ENCODE results near the gene GRM1. TPM values are rescaled to one million over a fixed set of nuclear protein-coding genes. Genes with fewer than 3 reads are reported as not detected.

Gene GRM1
- polyA plus RNA-seq, 3 donors = not detected

DNA sequence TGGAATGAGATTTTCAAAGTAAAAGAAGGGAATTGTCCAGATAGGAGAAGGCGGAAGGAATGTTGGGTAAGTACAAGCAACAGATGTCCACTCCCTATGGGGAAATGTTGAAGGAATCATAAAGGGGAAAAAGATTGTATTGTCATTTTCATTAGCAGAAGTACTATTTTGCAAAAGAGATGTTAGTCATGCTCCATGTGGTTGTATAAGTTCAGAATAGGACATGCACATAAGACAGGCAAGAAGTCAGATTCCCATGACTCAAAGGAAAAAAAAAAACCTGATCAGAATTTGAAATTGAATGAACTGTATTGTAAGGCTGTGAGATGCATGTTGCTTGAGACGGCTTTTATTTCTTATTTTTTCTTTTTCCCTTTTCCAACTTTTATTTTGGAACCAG, 36.8 kb downstream of the GRM1 start:
- H3K36me3 ChIP-seq (replicated peaks in 1 of 2; ENCODE audit: control insufficient read depth in 1 of 2, insufficient read depth in 2 of 2, low read length in 2 of 2) = no peaks in the 10 kb centered on the region
- H3K27ac Mint-ChIP-seq = no peak overlapping the region
- no peaks in the 10 kb centered on the region for H3K27me3 ChIP-seq (ENCODE audit: control insufficient read depth in 2 of 2, insufficient read depth in 2 of 2, low read length in 2 of 2)
- peaks cover 0 to 4% (median 2%) of the 10 kb centered on the region in 7 donors for H3K9me3 Mint-ChIP-seq
- no peak for DNase-seq
- no peaks in the 10 kb centered on the region for H3K27me3 Mint-ChIP-seq (ENCODE audit: low read depth in 3 of 3)
- no peak overlapping the region for H3K9ac ChIP-seq (ENCODE audit: insufficient read depth, low read length, poor library complexity, severe bottlenecking)
- no peak overlapping the region for H2AFZ ChIP-seq (ENCODE audit: insufficient read depth, low read depth, low read length, poor library complexity, severe bottlenecking)
- no peak for TF ChIP-seq CTCF (IDR thresholded peaks at IDR 0.05)
- WGBS (ENCODE audit: insufficient coverage) = 100% methylated on average over 1 of the region's 2 CpGs
- no peaks in the 10 kb centered on the region for H4K20me1 ChIP-seq (ENCODE audit: insufficient read depth, low read length)
- no peaks in the 10 kb centered on the region for H3K9me3 ChIP-seq (replicated peaks in 1 of 2; ENCODE audit: control insufficient read depth in 1 of 2, insufficient read depth in 1 of 2, low read length in 2 of 2)
- no peak overlapping the region for H3K4me2 ChIP-seq (replicated peaks; ENCODE audit: extremely low read depth, low read length, poor library complexity, severe bottlenecking)
- H3K79me2 ChIP-seq (ENCODE audit: insufficient read depth, low read length) = no peaks in the 10 kb centered on the region
- no peak overlapping the region for H3K4me3 Mint-ChIP-seq
- no peaks in the 10 kb centered on the region for H3K4me1 Mint-ChIP-seq
- no peaks in the 10 kb centered on the region for H3K4me1 ChIP-seq (ENCODE audit: control insufficient read depth in 1 of 2, insufficient read depth in 2 of 2, low read length in 2 of 2)
- H3K4me3 ChIP-seq (replicated peaks in 1 of 3; ENCODE audit: low read depth in 2 of 3, low read length in 3 of 3) = no peak overlapping the region
- intact Hi-C loops (cut with micrococcal nuclease) = no loop called here
- H3K27ac ChIP-seq (ENCODE audit: low read depth in 1 of 2, low read length in 2 of 2) = no peak overlapping the region
- no peaks in the 10 kb centered on the region for H3K36me3 Mint-ChIP-seq

- no peak for TF ChIP-seq CTCF (IDR thresholded peaks at IDR 0.05)
- no peak overlapping the region for H3K4me2 ChIP-seq (replicated peaks; ENCODE audit: extremely low read depth, low read length, poor library complexity, severe bottlenecking)
- DNase-seq = no peak
- H3K4me3 ChIP-seq (replicated peaks in 1 of 3; ENCODE audit: low read depth in 2 of 3, low read length in 3 of 3) = no peak overlapping the region
- no peaks in the 10 kb centered on the region for H3K79me2 ChIP-seq (ENCODE audit: insufficient read depth, low read length)
- H3K9me3 ChIP-seq (replicated peaks in 1 of 2; ENCODE audit: control insufficient read depth in 1 of 2, insufficient read depth in 1 of 2, low read length in 2 of 2) = no peaks in the 10 kb centered on the region
- H3K27me3 ChIP-seq (ENCODE audit: control insufficient read depth in 2 of 2, insufficient read depth in 2 of 2, low read length in 2 of 2) = no peaks in the 10 kb centered on the region
- H3K36me3 ChIP-seq (replicated peaks in 1 of 2; ENCODE audit: control insufficient read depth in 1 of 2, insufficient read depth in 2 of 2, low read length in 2 of 2) = no peaks in the 10 kb centered on the region
- no peaks in the 10 kb centered on the region for H4K20me1 ChIP-seq (ENCODE audit: insufficient read depth, low read length)
- Mint-ChIP-seq H3K27ac (no peak overlapping the region), H3K4me1 (no peaks in the 10 kb centered on the region), H3K9me3 (peaks cover 0 to 3% (median 2%) of the 10 kb centered on the region in 7 donors), H3K36me3 (no peaks in the 10 kb centered on the region), H3K27me3 (ENCODE audit: low read depth in 3 of 3) (no peaks in the 10 kb centered on the region), H3K4me3 (no peak overlapping the region)
- no peaks in the 10 kb centered on the region for H3K4me1 ChIP-seq (ENCODE audit: control insufficient read depth in 1 of 2, insufficient read depth in 2 of 2, low read length in 2 of 2)
- H2AFZ ChIP-seq (ENCODE audit: insufficient read depth, low read depth, low read length, poor library complexity, severe bottlenecking) = no peak overlapping the region
- WGBS (ENCODE audit: insufficient coverage) = 67% methylated on average over 1 of the region's 1 CpG
- intact Hi-C loops (cut with micrococcal nuclease) = no loop called here
- H3K9ac ChIP-seq (ENCODE audit: insufficient read depth, low read length, poor library complexity, severe bottlenecking) = no peak overlapping the region
- H3K27ac ChIP-seq (ENCODE audit: low read depth in 1 of 2, low read length in 2 of 2) = no peak overlapping the region
These were observed 37.6 kb downstream of the GRM1 start for GRCh38 chr6:146066506-146066905.

Measured in CD14-positive monocyte (primary cell).